HEK293T (cell line): ENCODE measurements around the gene KRTAP10-7.
"Not testable (repeated sequence)": the region's sequence is repeated elsewhere in the genome, so short reads cannot be mapped to it uniquely, and the experiment has no call there.

ENCODE experiments used
- CTCF ChIA-PET: fragments of 350-600 bp; formaldehyde crosslinking; extraction: SDS; loops from one replicate; lab custom pipeline; 2021; ENCODE audit warnings: antibody characterized with exemption, inconsistent platforms; lab: Yijun Ruan, JAX
- POLR2A ChIA-PET: fragments of 350-600 bp; formaldehyde crosslinking; extraction: SDS; loops from one replicate; lab custom pipeline; 2020; ENCODE audit warnings: antibody characterized with exemption, inconsistent platforms; lab: Yijun Ruan, JAX
- DNase-seq: peaks from one replicate; pipeline ENCODE4 v3.0.0; 2012; ENCODE audit warnings: mixed read lengths; ENCODE audit errors: extremely low spot score
- ARNT ChIP-seq: fragments of 450-650 bp; IDR thresholded peaks from 2 replicates; pipeline ENCODE4 v1.6.1; 2017; ENCODE audit warnings: mild to moderate bottlenecking
- BHLHE40 ChIP-seq: fragments of 450-650 bp; IDR thresholded peaks from 2 replicates; pipeline ENCODE4 v1.6.1; 2016; ENCODE audit warnings: mild to moderate bottlenecking, moderate library complexity, borderline replicate concordance
- CTBP1 ChIP-seq: fragments of 450-650 bp; IDR thresholded peaks from 2 replicates; pipeline ENCODE4 v1.6.1; 2016; ENCODE audit warnings: borderline replicate concordance
- ELF4 ChIP-seq: fragments of 450-650 bp; IDR thresholded peaks from 2 replicates; pipeline ENCODE4 v1.6.1; 2017; ENCODE audit warnings: antibody characterized with exemption
- FOXA1 ChIP-seq: fragments of 450-650 bp; IDR thresholded peaks from 2 replicates; pipeline ENCODE4 v1.6.1; 2016; ENCODE audit warnings: mild to moderate bottlenecking
- FOXK2 ChIP-seq: fragments of 450-650 bp; IDR thresholded peaks from 2 replicates; pipeline ENCODE4 v1.6.1; 2016; ENCODE audit warnings: mild to moderate bottlenecking
- FOXM1 ChIP-seq: fragments of 450-650 bp; IDR thresholded peaks from 2 replicates; pipeline ENCODE4 v1.6.1; 2017; ENCODE audit warnings: mild to moderate bottlenecking, borderline replicate concordance
- HDGF ChIP-seq: fragments of 450-650 bp; IDR thresholded peaks from 2 replicates; pipeline ENCODE4 v1.6.1; 2017; ENCODE audit warnings: antibody characterized with exemption, borderline replicate concordance
- L3MBTL2 ChIP-seq: fragments of 450-650 bp; conservative IDR thresholded peaks from 2 replicates; pipeline ENCODE4 v1.6.1; 2016; ENCODE audit warnings: mild to moderate bottlenecking
- LEF1 ChIP-seq: fragments of 450-650 bp; IDR thresholded peaks from 2 replicates; pipeline ENCODE4 v1.6.1; 2017; ENCODE audit warnings: mild to moderate bottlenecking, borderline replicate concordance
- NFRKB ChIP-seq: fragments of 450-650 bp; IDR thresholded peaks from 2 replicates; pipeline ENCODE4 v1.6.1; 2016; ENCODE audit warnings: mild to moderate bottlenecking, moderate library complexity
- PKNOX1 ChIP-seq: fragments of 450-650 bp; IDR thresholded peaks from 2 replicates; pipeline ENCODE4 v1.6.1; 2016
- SP1 ChIP-seq: fragments of 450-650 bp; IDR thresholded peaks from 2 replicates; pipeline ENCODE4 v1.6.1; 2017
- SUZ12 ChIP-seq: fragments of 450-650 bp; IDR thresholded peaks from 2 replicates; pipeline ENCODE4 v1.6.1; 2016; ENCODE audit warnings: mild to moderate bottlenecking
- TARDBP ChIP-seq: fragments of 450-650 bp; IDR thresholded peaks from 2 replicates; pipeline ENCODE4 v1.6.1; 2016
- ZNF384 ChIP-seq: fragments of 450-650 bp; IDR thresholded peaks from 2 replicates; pipeline ENCODE4 v1.6.1; 2016

Gene KRTAP10-7

GRCh38 chr21:44600118-44600978 is at the start of gene KRTAP10-7:
Gene KRTAP10-7 (plus strand): TSS chr21:44600597. CDS start chr21:44600622, 25 bp downstream.
- CTCF ChIA-PET, POLR2A ChIA-PET, DNase-seq: not testable (repeated sequence)

- DNase-seq = no peak
- TF ChIP-seq BHLHE40 (no peak), NFRKB (no peak), ELF4 (no peak), PKNOX1 (no peak), SP1 (no peak), L3MBTL2 (no peak), FOXK2 (no peak), CTBP1 (no peak), HDGF (no peak), FOXA1 (no peak), SUZ12 (no peak), LEF1 (no peak), TARDBP (no peak), FOXM1 (no peak), ARNT (no peak), ZNF384 (no peak)
- CTCF ChIA-PET = no interaction called here
- POLR2A ChIA-PET = no interaction called here
Measured at GRCh38 chr21:44550807-44551206, 49.6 kb upstream of the KRTAP10-7 start.

- CTCF ChIA-PET = no interaction called here
- POLR2A ChIA-PET = no interaction called here
- TF ChIP-seq FOXK2 (no peak), L3MBTL2 (no peak), TARDBP (no peak), NFRKB (no peak), ELF4 (no peak), HDGF (no peak), CTBP1 (no peak), FOXA1 (no peak), LEF1 (no peak), FOXM1 (no peak), ZNF384 (no peak), SUZ12 (no peak), BHLHE40 (no peak), PKNOX1 (no peak), SP1 (no peak)
- no peak for DNase-seq
Measured at GRCh38 chr21:44551340-44551961, 48.9 kb upstream of the KRTAP10-7 start, which contains the start of gene KRTAP10-2. Gene KRTAP10-2 (minus strand): TSS chr21:44551505. CDS start chr21:44551458, 47 bp downstream.

- POLR2A ChIA-PET = no interaction called here
- CTCF ChIA-PET = no interaction called here
- DNase-seq = peak; percentile 5
- no peak for TF ChIP-seq ARNT
- TF ChIP-seq FOXK2 = no peak
- no peak for TF ChIP-seq CTBP1
- no peak for TF ChIP-seq SP1
- TF ChIP-seq LEF1 = no peak
- TF ChIP-seq HDGF = no peak
- TF ChIP-seq BHLHE40 = no peak
- no peak for TF ChIP-seq PKNOX1
- TF ChIP-seq L3MBTL2 = no peak
- TF ChIP-seq TARDBP = no peak
- no peak for TF ChIP-seq FOXA1
- no peak for TF ChIP-seq FOXM1
- TF ChIP-seq ZNF384 = no peak
- no peak for TF ChIP-seq NFRKB
- no peak for TF ChIP-seq SUZ12
Measured at GRCh38 chr21:44552136-44552535, 48.3 kb upstream of the KRTAP10-7 start.

- POLR2A ChIA-PET = no interaction called here
- CTCF ChIA-PET = no interaction called here
- DNase-seq = peak; percentile 5
- TF ChIP-seq FOXK2 = no peak
- TF ChIP-seq NFRKB = no peak
- no peak for TF ChIP-seq BHLHE40
- TF ChIP-seq L3MBTL2 = no peak
- no peak for TF ChIP-seq ELF4
- no peak for TF ChIP-seq TARDBP
- TF ChIP-seq ARNT = no peak
- TF ChIP-seq CTBP1 = no peak
- TF ChIP-seq FOXA1 = no peak
- TF ChIP-seq PKNOX1 = no peak
- TF ChIP-seq SUZ12 = no peak
- no peak for TF ChIP-seq ZNF384
- no peak for TF ChIP-seq HDGF
Measured at GRCh38 chr21:44552681-44553080, 47.7 kb upstream of the KRTAP10-7 start.
